ENCODE results near the gene BTBD19. TPM values are rescaled to one million over a fixed set of nuclear protein-coding genes. Genes with fewer than 3 reads are reported as not detected.

The BTBD19 gene
- total and polyA plus RNA-seq, 9 of the 15 experiments (the other 6 are each of a cell fraction or from before 2014, with no cell fraction given) = 0.22 to 2.0 (median 0.95) TPM

- TF ChIP-seq CREB3L1 (IDR thresholded peaks at IDR 0.05; ENCODE audit: borderline replicate concordance, low read depth) = peak; percentile 43; the same call in 1 of the 2 replicates
- no peak for TF ChIP-seq ZNF140 (CRISPR knock-in tag; IDR thresholded peaks at IDR 0.05)
- TF ChIP-seq RBM14 (IDR thresholded peaks at IDR 0.05; ENCODE audit: borderline replicate concordance, insufficient read depth, low read depth, low read length) = 0 out of 2 replicates have a peak, but pooled peaks have one; percentile 14
- TF ChIP-seq ZNF655 (CRISPR knock-in tag; IDR thresholded peaks at IDR 0.05) = no peak
- no peak for TF ChIP-seq ZFP30 (CRISPR knock-in tag; IDR thresholded peaks at IDR 0.05; ENCODE audit: borderline replicate concordance)
- TF ChIP-seq PML (IDR thresholded peaks at IDR 0.05; ENCODE audit: low read length) = peak; percentile 61; the same call in 1 of the 2 replicates
- TF ChIP-seq ETV6 (IDR thresholded peaks at IDR 0.05; ENCODE audit: borderline replicate concordance in 1 of 2, low read depth in 2 of 2, low read length in 1 of 2) = no peak
- TF ChIP-seq ETV6 (CRISPR knock-in tag; IDR thresholded peaks at IDR 0.05; ENCODE audit: borderline replicate concordance) = no peak
- no peak for TF ChIP-seq C11orf30 (IDR thresholded peaks at IDR 0.05; ENCODE audit: low read depth)
- TF ChIP-seq STAT5A (IDR thresholded peaks at IDR 0.05; ENCODE audit: borderline replicate concordance, low read length) = peak; percentile 7; the same call in 1 of the 2 replicates
- TF ChIP-seq, protein P1, sequence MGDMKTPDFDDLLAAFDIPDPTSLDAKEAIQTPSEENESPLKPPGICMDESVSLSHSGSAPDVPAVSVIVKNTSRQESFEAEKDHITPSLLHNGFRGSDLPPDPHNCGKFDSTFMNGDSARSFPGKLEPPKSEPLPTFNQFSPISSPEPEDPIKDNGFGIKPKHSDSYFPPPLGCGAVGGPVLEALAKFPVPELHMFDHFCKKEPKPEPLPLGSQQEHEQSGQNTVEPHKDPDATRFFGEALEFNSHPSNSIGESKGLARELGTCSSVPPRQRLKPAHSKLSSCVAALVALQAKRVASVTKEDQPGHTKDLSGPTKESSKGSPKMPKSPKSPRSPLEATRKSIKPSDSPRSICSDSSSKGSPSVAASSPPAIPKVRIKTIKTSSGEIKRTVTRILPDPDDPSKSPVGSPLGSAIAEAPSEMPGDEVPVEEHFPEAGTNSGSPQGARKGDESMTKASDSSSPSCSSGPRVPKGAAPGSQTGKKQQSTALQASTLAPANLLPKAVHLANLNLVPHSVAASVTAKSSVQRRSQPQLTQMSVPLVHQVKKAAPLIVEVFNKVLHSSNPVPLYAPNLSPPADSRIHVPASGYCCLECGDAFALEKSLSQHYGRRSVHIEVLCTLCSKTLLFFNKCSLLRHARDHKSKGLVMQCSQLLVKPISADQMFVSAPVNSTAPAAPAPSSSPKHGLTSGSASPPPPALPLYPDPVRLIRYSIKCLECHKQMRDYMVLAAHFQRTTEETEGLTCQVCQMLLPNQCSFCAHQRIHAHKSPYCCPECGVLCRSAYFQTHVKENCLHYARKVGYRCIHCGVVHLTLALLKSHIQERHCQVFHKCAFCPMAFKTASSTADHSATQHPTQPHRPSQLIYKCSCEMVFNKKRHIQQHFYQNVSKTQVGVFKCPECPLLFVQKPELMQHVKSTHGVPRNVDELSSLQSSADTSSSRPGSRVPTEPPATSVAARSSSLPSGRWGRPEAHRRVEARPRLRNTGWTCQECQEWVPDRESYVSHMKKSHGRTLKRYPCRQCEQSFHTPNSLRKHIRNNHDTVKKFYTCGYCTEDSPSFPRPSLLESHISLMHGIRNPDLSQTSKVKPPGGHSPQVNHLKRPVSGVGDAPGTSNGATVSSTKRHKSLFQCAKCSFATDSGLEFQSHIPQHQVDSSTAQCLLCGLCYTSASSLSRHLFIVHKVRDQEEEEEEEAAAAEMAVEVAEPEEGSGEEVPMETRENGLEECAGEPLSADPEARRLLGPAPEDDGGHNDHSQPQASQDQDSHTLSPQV (IDR thresholded peaks at IDR 0.05) = peak; percentile 90
- TF ChIP-seq ZNF764 (CRISPR knock-in tag; IDR thresholded peaks at IDR 0.05; ENCODE audit: low read depth) = no peak
- peak; percentile 91 for TF ChIP-seq POLR2A (conservative IDR thresholded peaks at IDR 0.05)
- TF ChIP-seq ZNF384 (IDR thresholded peaks at IDR 0.05; ENCODE audit: low read depth, low read length) = peak; percentile 61; the same call in 1 of the 2 replicates
- TF ChIP-seq ZBTB12 (CRISPR knock-in tag; IDR thresholded peaks at IDR 0.05) = 0 out of 2 replicates have a peak, but pooled peaks have one; percentile 27
- TF ChIP-seq SRSF3 (IDR thresholded peaks at IDR 0.05; ENCODE audit: insufficient read depth, low read length) = no peak
- peak; percentile 97 for TF ChIP-seq HNRNPL (IDR thresholded peaks at IDR 0.05; ENCODE audit: low read depth, low read length)
- no peak for TF ChIP-seq RBM39 (optimal IDR thresholded peaks at IDR 0.05; ENCODE audit: low read depth, low read length)
- TF ChIP-seq ZNF583 (CRISPR knock-in tag; IDR thresholded peaks at IDR 0.05) = peak; percentile 86
- TF ChIP-seq NEUROD1 (IDR thresholded peaks at IDR 0.05; ENCODE audit: borderline replicate concordance, low read depth, low read length, partially characterized antibody) = no peak
Observed at GRCh38 chr1:44799770-44800584, 8.3 kb upstream of the BTBD19 start, which contains the start of gene PLK3 (continued).

Data from K562 (cell line).